Mesothelial cell of epicardium (in vitro differentiated cells): ENCODE data around the gene TRAPPC2L. TPM values are rescaled to one million over a fixed set of nuclear protein-coding genes. Genes with fewer than 3 reads are reported as not detected.
"Not testable (repeated sequence)": the region's sequence is repeated elsewhere in the genome, so short reads cannot be mapped to it uniquely, and the experiment has no call there.

Experiments
- DNase-seq, 2 experiments: peaks; one replicate each; pipeline ENCODE4 v3.0.0; 2021; ENCODE audit warnings: low spot score in 2 of 2; ENCODE audit not compliant: unreplicated experiment in 2 of 2
- H3K27ac Mint-ChIP-seq: 2 replicates; pipeline ENCODE4 v1.8.0; 2021; ENCODE audit warnings: mixed read lengths
- H3K27me3 Mint-ChIP-seq: 2 replicates; pipeline ENCODE4 v1.8.0; 2021; ENCODE audit warnings: low read depth, mixed read lengths
- H3K36me3 Mint-ChIP-seq: 2 replicates; pipeline ENCODE4 v1.8.0; 2021; ENCODE audit warnings: mixed read lengths
- H3K4me1 Mint-ChIP-seq: 2 replicates; pipeline ENCODE4 v1.8.0; 2021; ENCODE audit warnings: mixed read lengths
- H3K4me3 Mint-ChIP-seq: 2 replicates; pipeline ENCODE4 v1.8.0; 2021; ENCODE audit warnings: mild to moderate bottlenecking, moderate library complexity, mixed read lengths
- H3K9me3 Mint-ChIP-seq: 2 replicates; pipeline ENCODE4 v1.8.0; 2021; ENCODE audit warnings: mixed read lengths
- CTCF ChIP-seq: fragments of 200-600 bp; sonication (generic); IDR thresholded peaks from one replicate; pipeline ENCODE4 v1.5.0; 2021; ENCODE audit warnings: antibody characterized with exemption; ENCODE audit not compliant: unreplicated experiment
- total RNA-seq: library from RNA; stranded (reverse); gene quantifications from 3 replicates; pipeline ENCODE4 v1.2.1, GENCODE V29; 2021

Gene TRAPPC2L
- total RNA-seq, 1 donor from 2014 or later: 96.3 TPM

GRCh38 chr16:88893127-88893968 is 36.4 kb downstream of the TRAPPC2L start:
- peaks cover 10% of the 10 kb centered on the region for H3K36me3 Mint-ChIP-seq
- no peak for TF ChIP-seq CTCF
- H3K4me3 Mint-ChIP-seq: no peak overlapping the region
- no peak for DNase-seq
- H3K9me3 Mint-ChIP-seq: no peaks in the 10 kb centered on the region
- H3K4me1 Mint-ChIP-seq: no peaks in the 10 kb centered on the region
- no peak overlapping the region for H3K27ac Mint-ChIP-seq
- H3K27me3 Mint-ChIP-seq: no peaks in the 10 kb centered on the region

- not testable (repeated sequence) for H3K27me3 Mint-ChIP-seq, H3K9me3 Mint-ChIP-seq, H3K4me1 Mint-ChIP-seq, H3K4me3 Mint-ChIP-seq, H3K27ac Mint-ChIP-seq, H3K36me3 Mint-ChIP-seq, DNase-seq
These were observed 37.3 kb downstream of the TRAPPC2L start for GRCh38 chr16:88894266-88894665.

GRCh38 chr16:88894681-88895300 is 37.9 kb downstream of the TRAPPC2L start:
- no peak for DNase-seq
- no peak for TF ChIP-seq CTCF
- Mint-ChIP-seq H3K9me3 (no peaks in the 10 kb centered on the region), H3K4me1 (no peaks in the 10 kb centered on the region), H3K27me3 (no peaks in the 10 kb centered on the region), H3K4me3 (no peak overlapping the region), H3K36me3 (peaks cover 10% of the 10 kb centered on the region), H3K27ac (no peak overlapping the region)

- no peaks in the 10 kb centered on the region for H3K4me1 Mint-ChIP-seq
- no peaks in the 10 kb centered on the region for H3K9me3 Mint-ChIP-seq
- no peak overlapping the region for H3K27ac Mint-ChIP-seq
- no peak for TF ChIP-seq CTCF
- no peak for DNase-seq
- peaks cover 7% of the 10 kb centered on the region for H3K36me3 Mint-ChIP-seq
- H3K27me3 Mint-ChIP-seq: no peaks in the 10 kb centered on the region
- H3K4me3 Mint-ChIP-seq: no peak overlapping the region
These were observed 38.4 kb downstream of the TRAPPC2L start for GRCh38 chr16:88895335-88895734.

GRCh38 chr16:88896238-88897070 is 39.5 kb downstream of the TRAPPC2L start:
- Mint-ChIP-seq H3K4me1 (no peaks in the 10 kb centered on the region), H3K9me3 (no peaks in the 10 kb centered on the region), H3K27ac (no peak overlapping the region), H3K36me3 (peaks cover under 1% of the 10 kb centered on the region), H3K4me3 (no peak overlapping the region), H3K27me3 (no peaks in the 10 kb centered on the region)
- no peak for DNase-seq
- no peak for TF ChIP-seq CTCF
